Ovary (tissue), 9 donors: ENCODE measurements around the gene TMEM250. TPM values are rescaled to one million over a fixed set of nuclear protein-coding genes. Genes with fewer than 3 reads are reported as not detected.

Source experiments
- DNase-seq, 5 donors: peaks; one replicate each; pipeline ENCODE4 v3.0.0-alpha.2; 2019 to 2020
- H3K27ac ChIP-seq, 2 donors: fragments of 200-600 bp; one replicate each; pipeline versions ENCODE4 v1.5.1 to v1.8.0; 2019 to 2022
- H3K27me3 ChIP-seq: fragments of 200-600 bp; one replicate; pipeline ENCODE4 v1.8.0; 2022
- H3K36me3 ChIP-seq: fragments of 200-600 bp; sonication (generic); one replicate; pipeline ENCODE4 v1.5.1; 2019
- H3K4me1 ChIP-seq: one replicate; pipeline ENCODE4 v1.8.1; 2013; ENCODE audit warnings: mild to moderate bottlenecking, moderate library complexity; ENCODE audit not compliant: insufficient read depth
- H3K4me3 ChIP-seq: fragments of 200-600 bp; sonication (generic); one replicate; pipeline ENCODE4 v1.5.1; 2017
- H3K9me3 ChIP-seq, 2 donors: fragments of 200-600 bp in 1 of 2; sonication (generic) in 1 of 2; one replicate each; pipeline versions ENCODE4 v1.5.1 to v1.8.1; 2013 to 2019; ENCODE audit warnings: mild to moderate bottlenecking in 1 of 2, moderate library complexity in 1 of 2
- CTCF ChIP-seq, 3 donors: fragments of 450-650 bp in 2 of 3; fragments of 200-600 bp in 1 of 3; IDR thresholded peaks; one replicate each; pipeline versions ENCODE4 v1.5.1 to v1.8.0; 2016 to 2022; ENCODE audit warnings: antibody characterized with exemption in 3 of 3, mild to moderate bottlenecking in 1 of 3
- EP300 ChIP-seq: sonication (generic); formaldehyde crosslinking; IDR thresholded peaks from one replicate; pipeline ENCODE4 v1.6.1; 2017; ENCODE audit warnings: antibody characterized with exemption
- POLR2A ChIP-seq: fragments of 450-650 bp; IDR thresholded peaks from one replicate; pipeline ENCODE4 v1.6.1; 2017; ENCODE audit warnings: antibody characterized with exemption, mild to moderate bottlenecking, moderate library complexity
- WGBS, 3 donors: extraction: QIAGEN DNeasy Blood & Tissue Kit in 1 of 3; methylation state at CpG; one replicate each; pipeline versions ENCODE4 v1.1.5 to v1.1.7; 2013 to 2017; 5-methylcytosine and 5-hydroxymethylcytosine counted together
- intact Hi-C, 4 donors: fragments of 100-400 bp; cut with DNase I; formaldehyde crosslinking; loops; one replicate each; pipeline versions ENCODE4 v1.11.0 to v1.15.1; 2022 to 2023
- polyA plus RNA-seq, 2 donors: library from polyadenylated mRNA; stranded (reverse); fragments of 200-250 nt in 1 of 2; fragments of 350-450 nt in 1 of 2; fragmentation: Illumina TruSeq in 1 of 2; extraction: RNeasy Lipid Tissue Mini Kit (QIAGEN cat#74804) in 1 of 2; gene quantifications; one replicate each; pipeline ENCODE4 v1.2.3, GENCODE V29; 2013 to 2014
- total RNA-seq, 7 donors: library from RNA; depleted of rRNA in 2 of 7; stranded (reverse); fragments of >200 nt in 2 of 7; fragmentation: NEBNext Ultra II Directional in 3 of 7; extraction: Animal tissue kit (Norgen Biotek cat#: 25700) in 3 of 7; gene quantifications; one replicate each; pipeline versions ENCODE4 v1.1.0 to v1.2.4, GENCODE V29; 2016 to 2023
- donor health status: DM: no; HTN: no; CAD: no; lungs with moderate emphysema.
- donor health status: DM: no; HTN: no; CAD: no.
- donor health status: Bipolar disorder and iron deficiency.
- donor health status: DM: yes; HTN: yes; CAD: no.
- donor health status: DM: no; HTN: no; CAD: no.
- donor health status: DM: yes; HTN: yes; CAD: no.

The TMEM250 gene
- total and polyA plus RNA-seq, 9 donors = 3.7 to 35.2 (median 24.8) TPM

- 38 to 58% (median 44%) methylated on average over 11 of the region's 11 CpGs for WGBS, 3 donors
- no peak for DNase-seq
- no peaks in the 10 kb centered on the region for H3K27me3 ChIP-seq
- H3K27ac ChIP-seq = peak overlapping the region; percentile 63 to 95
- H3K4me1 ChIP-seq = peaks cover 7% of the 10 kb centered on the region
- no peaks in the 10 kb centered on the region for H3K36me3 ChIP-seq
- no peak for TF ChIP-seq POLR2A
- intact Hi-C loops = loop anchor here (5.0 to 10.0 kb wide), 7 partner anchors 33 to 518 kb away; partner anchors contain the start of gene KCNT1 (in 2 of the 4)
- H3K9me3 ChIP-seq = no peaks in the 10 kb centered on the region
- H3K4me3 ChIP-seq = no peak overlapping the region
Observed at GRCh38 chr9:136119883-136120393, 1.3 kb upstream of the TMEM250 start.

DNA sequence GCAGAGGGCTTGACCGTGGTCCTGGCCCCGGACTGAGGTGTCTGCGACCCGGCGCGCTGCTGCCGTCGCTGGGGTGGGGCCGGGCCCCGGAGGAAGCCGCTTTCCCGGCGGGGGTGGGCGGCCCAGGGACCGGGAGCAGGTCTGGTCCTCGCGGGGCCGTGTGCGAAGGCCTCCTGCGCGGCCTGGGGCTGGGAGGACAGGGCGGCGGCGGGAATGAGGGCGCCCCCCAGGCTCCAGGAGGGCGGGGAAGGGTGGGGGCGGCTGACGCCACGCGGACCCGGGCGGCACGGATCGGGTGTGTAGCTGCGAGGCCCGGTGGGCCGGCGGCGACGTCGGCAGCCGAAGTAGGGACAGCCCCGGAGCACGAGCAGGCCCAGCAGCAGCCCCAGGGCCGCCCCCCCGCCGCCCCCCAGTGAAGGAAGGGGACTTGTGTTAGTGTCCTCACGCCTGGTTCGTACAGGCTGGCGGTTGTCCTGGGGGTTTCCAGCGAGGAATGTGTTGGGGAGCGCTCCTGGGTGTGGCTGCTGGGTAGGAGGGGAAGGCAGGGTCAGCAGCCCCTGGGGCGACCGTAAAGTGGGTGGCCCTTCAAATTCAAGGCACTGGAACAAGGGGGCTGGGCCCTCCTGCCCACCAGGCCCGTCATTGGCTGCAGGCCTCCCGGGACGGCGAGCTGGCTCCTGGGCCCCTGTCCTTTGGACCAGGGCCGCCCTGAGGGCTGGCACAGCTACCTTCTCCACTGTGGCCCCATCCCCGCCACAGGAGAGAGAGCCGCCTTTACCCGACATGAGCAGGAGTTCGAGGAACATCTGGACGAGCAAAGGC, 597 bp upstream of the TMEM250 start:
- no peaks in the 10 kb centered on the region for H3K36me3 ChIP-seq
- H3K9me3 ChIP-seq = no peaks in the 10 kb centered on the region
- DNase-seq = peak in 3 of 5 donors; percentile 48 to 65 (median 52)
- 1 to 2% (median 2%) methylated on average over 27 to 64 of the region's 64 CpGs for WGBS, 3 donors
- intact Hi-C loops = no loop called here
- H3K4me1 ChIP-seq = peaks cover 7% of the 10 kb centered on the region
- TF ChIP-seq POLR2A = no peak
- TF ChIP-seq CTCF (IDR thresholded peaks at IDR 0.05) = peak in 1 of 3 donors; percentile 27
- H3K4me3 ChIP-seq = peak overlapping the region; percentile 73
- peak overlapping the region; percentile 63 to 95 for H3K27ac ChIP-seq
- H3K27me3 ChIP-seq = no peaks in the 10 kb centered on the region

DNA sequence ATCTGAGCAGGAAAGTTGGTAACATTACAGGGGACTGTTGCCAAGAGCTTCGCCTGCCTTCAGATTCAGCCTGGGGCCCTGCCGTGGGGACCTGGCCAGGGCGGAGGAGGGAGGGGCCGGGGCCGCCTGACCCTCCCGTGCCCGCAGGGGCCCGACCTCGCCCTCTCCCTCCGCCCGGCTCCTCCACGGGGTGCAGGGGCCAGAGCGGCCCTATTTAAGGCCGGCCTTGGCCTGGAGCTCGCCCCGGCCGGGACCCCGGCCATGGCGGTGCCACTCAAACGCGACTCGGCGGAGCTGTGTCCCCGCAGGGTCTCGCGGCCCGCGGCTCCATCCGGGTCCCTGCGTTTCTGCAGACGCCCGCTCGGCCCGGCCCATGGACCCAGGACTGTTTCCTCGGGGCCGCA, 757 bp downstream of the TMEM250 start:
- intact Hi-C loops = no loop called here
- H3K27ac ChIP-seq = peak overlapping the region; percentile 76 to 95
- no peaks in the 10 kb centered on the region for H3K27me3 ChIP-seq
- peak in 1 of 5 donors; percentile 37 for DNase-seq
- 0 to 1% (median 1%) methylated on average over 15 to 36 of the region's 36 CpGs for WGBS, 3 donors
- TF ChIP-seq POLR2A (no peak), EP300 (no peak), CTCF (IDR thresholded peaks at IDR 0.05) (no peak)
- no peaks in the 10 kb centered on the region for H3K9me3 ChIP-seq
- peak overlapping the region; percentile 73 for H3K4me3 ChIP-seq
- no peaks in the 10 kb centered on the region for H3K36me3 ChIP-seq
- peaks cover 5% of the 10 kb centered on the region for H3K4me1 ChIP-seq

DNA sequence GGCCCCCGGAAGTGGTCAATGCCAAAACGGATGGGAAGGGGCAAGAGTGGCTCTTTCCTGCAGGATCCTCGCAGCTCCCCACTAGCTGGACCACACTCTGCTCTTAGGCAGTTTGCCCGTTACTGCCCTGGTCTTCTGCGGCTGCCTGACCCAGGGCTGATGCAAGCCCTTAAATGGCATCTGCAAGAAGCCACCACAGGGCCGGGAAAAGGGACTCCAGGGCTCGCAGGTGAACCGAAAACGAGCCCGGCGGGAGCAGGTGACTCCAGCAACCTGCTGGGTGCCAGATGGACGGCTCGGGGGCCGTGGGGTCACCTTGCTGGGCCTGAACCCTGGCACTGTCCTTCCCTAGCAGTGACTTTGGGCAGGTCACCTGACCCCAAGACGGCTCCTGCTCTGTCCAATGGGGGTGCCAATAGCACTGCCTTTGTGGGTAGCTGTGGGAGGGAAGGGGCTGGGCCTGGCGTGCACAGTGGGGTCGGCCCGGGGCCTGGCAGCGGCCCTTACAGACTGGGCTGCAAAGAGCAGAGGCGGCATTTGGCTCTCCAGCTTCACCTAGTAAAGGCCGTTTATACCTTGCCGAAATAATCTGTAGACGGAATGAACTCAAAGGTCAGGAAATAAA, 1.3 kb downstream of the TMEM250 start:
- intact Hi-C loops = no loop called here
- no peak for DNase-seq
- Histone ChIP-seq H3K27ac (peak overlapping the region; percentile 76 to 95), H3K27me3 (no peaks in the 10 kb centered on the region), H3K4me1 (peaks cover 5% of the 10 kb centered on the region), H3K36me3 (no peaks in the 10 kb centered on the region), H3K9me3 (no peaks in the 10 kb centered on the region), H3K4me3 (peak overlapping the region; percentile 73)
- 51 to 56% (median 54%) methylated on average over 22 to 23 of the region's 23 CpGs for WGBS, 3 donors
- no peak for TF ChIP-seq EP300
- TF ChIP-seq POLR2A = no peak
- no peak for TF ChIP-seq CTCF (IDR thresholded peaks at IDR 0.05)
